ENCODE measurements around the gene FRK.
"Not testable (repeated sequence)": the region's sequence is repeated elsewhere in the genome, so short reads cannot be mapped to it uniquely, and the experiment has no call there.

FRK gene

GRCh38 chr6:116074732-116075390, 14.2 kb upstream of the FRK start:
- no peak for DNase-seq

GRCh38 chr6:116073765-116074440, 13.2 kb upstream of the FRK start:
- no peak for DNase-seq

- no peak for DNase-seq
Measured at GRCh38 chr6:116072368-116072767, 11.7 kb upstream of the FRK start.

GRCh38 chr6:116070616-116071389, 10.1 kb upstream of the FRK start:
- no peak for DNase-seq

- DNase-seq: no peak
Measured at GRCh38 chr6:116070101-116070500, 9.4 kb upstream of the FRK start.

- no peak for DNase-seq
Measured at GRCh38 chr6:116066789-116067188, 6.1 kb upstream of the FRK start.

GRCh38 chr6:116064666-116065065, 4.0 kb upstream of the FRK start:
- DNase-seq: no peak

- DNase-seq: no peak
Measured at GRCh38 chr6:116062496-116062895, 1.8 kb upstream of the FRK start.

- DNase-seq: peak in 2 of 3 donors; percentile 26 to 27
Measured at GRCh38 chr6:116059713-116060571, 749 bp downstream of the FRK start.

DNA sequence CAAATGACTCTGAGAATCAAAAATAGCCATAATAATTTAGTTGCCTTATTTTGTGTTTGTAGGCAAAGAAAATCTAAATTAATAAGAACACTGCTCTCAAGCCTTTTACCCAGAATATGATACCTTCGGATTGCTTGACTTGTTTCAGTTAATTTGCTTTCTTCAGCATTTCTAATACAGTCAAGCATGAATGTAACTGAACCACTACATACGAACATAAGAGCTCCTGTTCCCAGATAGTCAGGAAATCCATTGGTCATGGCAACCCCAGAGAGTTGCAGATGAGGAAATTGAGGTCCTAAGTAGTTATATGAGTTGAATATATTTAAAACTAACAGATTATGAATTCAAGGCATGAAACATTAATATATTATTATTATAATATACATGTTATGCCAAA, 2.9 kb downstream of the FRK start:
- no peak for DNase-seq

GRCh38 chr6:116055513-116055912, 5.2 kb downstream of the FRK start:
- DNase-seq: no peak

- no peak for DNase-seq
Measured at GRCh38 chr6:116051244-116051643, 9.4 kb downstream of the FRK start.

- no peak for DNase-seq
Measured at GRCh38 chr6:116050737-116051136, 10.0 kb downstream of the FRK start.

DNA sequence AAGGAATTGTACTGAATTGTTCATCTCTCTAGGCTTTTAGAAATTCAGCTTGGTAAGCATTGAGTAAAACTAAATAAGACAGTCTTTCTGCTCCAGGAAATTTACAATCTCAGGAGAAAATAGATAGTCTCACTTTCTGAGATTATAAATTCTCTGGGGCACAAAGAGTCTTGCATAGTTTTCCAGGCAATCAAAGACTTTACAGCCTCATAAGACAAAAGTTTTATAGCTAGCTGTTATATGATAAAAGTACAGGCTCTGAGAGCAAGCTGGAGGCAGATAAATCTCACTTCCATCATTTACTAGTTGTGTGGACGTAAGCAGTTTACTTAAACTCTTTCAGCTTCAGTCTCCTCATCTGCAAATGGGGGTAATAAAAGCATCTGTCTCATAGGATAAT, 11.4 kb downstream of the FRK start:
- DNase-seq: no peak

GRCh38 chr6:116047173-116047933, 13.3 kb downstream of the FRK start:
- peak; percentile 61 to 74 (median 70) for DNase-seq

- DNase-seq: no peak
Measured at GRCh38 chr6:116046737-116047136, 14.0 kb downstream of the FRK start.

- not testable (repeated sequence) for DNase-seq
Measured at GRCh38 chr6:116046272-116046671, 14.4 kb downstream of the FRK start.

DNA sequence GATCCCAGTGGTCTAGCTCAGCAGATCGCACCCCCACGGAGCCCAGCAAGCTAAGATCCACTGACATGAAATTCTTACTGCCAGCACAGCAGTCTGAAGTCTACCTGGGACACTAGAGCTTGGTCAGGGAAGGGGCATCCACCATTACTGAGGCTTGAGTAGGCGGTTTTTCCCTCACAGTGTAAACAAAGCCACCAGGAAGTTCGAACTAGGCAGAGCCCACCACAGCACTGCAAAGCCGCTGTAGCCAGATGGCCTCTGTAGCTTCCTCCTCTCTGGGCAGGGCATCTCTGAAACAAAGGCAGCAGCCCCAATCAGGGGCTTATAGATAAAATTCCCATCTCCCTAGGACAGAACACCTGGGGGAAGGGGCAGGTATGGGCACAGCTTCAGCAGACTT, 18.8 kb downstream of the FRK start:
- no peak for DNase-seq

- no peak for DNase-seq
Measured at GRCh38 chr6:116040993-116041392, 19.7 kb downstream of the FRK start.

DNA sequence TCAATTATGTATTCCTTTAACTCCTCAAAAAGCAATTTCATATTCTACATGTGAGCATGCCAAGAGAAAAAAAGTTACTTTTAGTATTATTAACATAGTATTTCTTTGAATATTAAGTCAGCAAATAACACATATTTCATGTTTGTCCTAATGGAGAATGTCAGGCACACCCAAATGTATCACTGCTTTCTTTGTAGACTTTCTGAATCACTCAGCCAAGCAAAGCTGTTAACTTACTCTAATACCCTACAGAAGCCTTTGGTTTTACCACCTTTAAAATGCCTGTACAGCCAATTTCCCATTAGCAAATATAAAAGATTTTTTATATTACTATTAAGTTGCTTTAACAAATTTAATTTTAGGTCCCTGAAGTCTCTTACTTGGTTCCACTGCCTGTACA, 23.8 kb downstream of the FRK start:
- no peak for DNase-seq

GRCh38 chr6:116036075-116036773, 24.5 kb downstream of the FRK start:
- DNase-seq: no peak

- no peak for DNase-seq
Measured at GRCh38 chr6:116035616-116036015, 25.1 kb downstream of the FRK start.

All from suppressor macrophage treated with lipopolysaccharide for 1 hour (primary cell).